ENCODE measurements around the gene FHIT. TPM values are rescaled to one million over a fixed set of nuclear protein-coding genes. Genes with fewer than 3 reads are reported as not detected.

FHIT gene
- total and polyA plus RNA-seq, 4 donors: 2.1 to 14.7 (median 6.6) TPM

DNA sequence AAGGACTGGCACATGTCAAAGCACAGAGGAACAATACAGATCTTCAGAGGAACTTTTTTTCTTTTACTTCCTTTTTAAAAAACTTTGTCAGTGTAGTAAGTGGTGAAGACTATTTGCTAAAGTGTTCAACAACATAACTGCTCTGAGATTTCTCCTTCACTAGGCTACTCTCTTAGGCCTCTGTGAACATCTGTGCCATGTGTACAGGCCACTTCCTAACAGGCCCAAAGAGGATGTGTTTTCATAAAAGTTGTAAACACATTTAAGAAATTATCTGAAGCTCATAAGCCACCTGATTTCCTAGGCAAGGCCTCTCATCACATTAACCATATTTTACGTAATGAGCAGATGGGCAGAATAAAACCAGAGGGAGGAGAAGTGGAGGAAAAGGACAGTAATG is 235.4 kb downstream of the FHIT start:
- Histone ChIP-seq H3K36me3 (ENCODE audit: control insufficient read depth in 4 of 4, insufficient read depth in 3 of 4, low read depth in 1 of 4, low read length in 3 of 4) (no peaks in the 10 kb centered on the region), H3K27me3 (ENCODE audit: control insufficient read depth in 4 of 4, insufficient read depth in 4 of 4, low read length in 3 of 4) (no peaks in the 10 kb centered on the region), H3K27ac (ENCODE audit: low read depth in 1 of 2, low read length in 2 of 2) (no peak overlapping the region), H3K4me3 (ENCODE audit: low read depth in 1 of 3, low read length in 3 of 3) (no peak overlapping the region), H3K4me1 (ENCODE audit: control insufficient read depth in 4 of 4, insufficient read depth in 4 of 4, low read length in 3 of 4) (no peaks in the 10 kb centered on the region), H3K9me3 (ENCODE audit: control insufficient read depth in 4 of 4, low read length in 3 of 4) (no peaks in the 10 kb centered on the region), H3K9ac (ENCODE audit: low read depth in 1 of 2, low read length in 2 of 2) (no peak overlapping the region)
- no peak for DNase-seq (ENCODE audit: low spot score)
- 95% methylated on average over 1 of the region's 1 CpG for WGBS
- TF ChIP-seq TAF1 (conservative IDR thresholded peaks at IDR 0.05): no peak
- no peak for TF ChIP-seq FOXA2 (IDR thresholded peaks at IDR 0.05)
- TF ChIP-seq JUND (IDR thresholded peaks at IDR 0.05): no peak
- TF ChIP-seq, protein P1, sequence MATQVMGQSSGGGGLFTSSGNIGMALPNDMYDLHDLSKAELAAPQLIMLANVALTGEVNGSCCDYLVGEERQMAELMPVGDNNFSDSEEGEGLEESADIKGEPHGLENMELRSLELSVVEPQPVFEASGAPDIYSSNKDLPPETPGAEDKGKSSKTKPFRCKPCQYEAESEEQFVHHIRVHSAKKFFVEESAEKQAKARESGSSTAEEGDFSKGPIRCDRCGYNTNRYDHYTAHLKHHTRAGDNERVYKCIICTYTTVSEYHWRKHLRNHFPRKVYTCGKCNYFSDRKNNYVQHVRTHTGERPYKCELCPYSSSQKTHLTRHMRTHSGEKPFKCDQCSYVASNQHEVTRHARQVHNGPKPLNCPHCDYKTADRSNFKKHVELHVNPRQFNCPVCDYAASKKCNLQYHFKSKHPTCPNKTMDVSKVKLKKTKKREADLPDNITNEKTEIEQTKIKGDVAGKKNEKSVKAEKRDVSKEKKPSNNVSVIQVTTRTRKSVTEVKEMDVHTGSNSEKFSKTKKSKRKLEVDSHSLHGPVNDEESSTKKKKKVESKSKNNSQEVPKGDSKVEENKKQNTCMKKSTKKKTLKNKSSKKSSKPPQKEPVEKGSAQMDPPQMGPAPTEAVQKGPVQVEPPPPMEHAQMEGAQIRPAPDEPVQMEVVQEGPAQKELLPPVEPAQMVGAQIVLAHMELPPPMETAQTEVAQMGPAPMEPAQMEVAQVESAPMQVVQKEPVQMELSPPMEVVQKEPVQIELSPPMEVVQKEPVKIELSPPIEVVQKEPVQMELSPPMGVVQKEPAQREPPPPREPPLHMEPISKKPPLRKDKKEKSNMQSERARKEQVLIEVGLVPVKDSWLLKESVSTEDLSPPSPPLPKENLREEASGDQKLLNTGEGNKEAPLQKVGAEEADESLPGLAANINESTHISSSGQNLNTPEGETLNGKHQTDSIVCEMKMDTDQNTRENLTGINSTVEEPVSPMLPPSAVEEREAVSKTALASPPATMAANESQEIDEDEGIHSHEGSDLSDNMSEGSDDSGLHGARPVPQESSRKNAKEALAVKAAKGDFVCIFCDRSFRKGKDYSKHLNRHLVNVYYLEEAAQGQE (IDR thresholded peaks at IDR 0.05): no peak

DNA sequence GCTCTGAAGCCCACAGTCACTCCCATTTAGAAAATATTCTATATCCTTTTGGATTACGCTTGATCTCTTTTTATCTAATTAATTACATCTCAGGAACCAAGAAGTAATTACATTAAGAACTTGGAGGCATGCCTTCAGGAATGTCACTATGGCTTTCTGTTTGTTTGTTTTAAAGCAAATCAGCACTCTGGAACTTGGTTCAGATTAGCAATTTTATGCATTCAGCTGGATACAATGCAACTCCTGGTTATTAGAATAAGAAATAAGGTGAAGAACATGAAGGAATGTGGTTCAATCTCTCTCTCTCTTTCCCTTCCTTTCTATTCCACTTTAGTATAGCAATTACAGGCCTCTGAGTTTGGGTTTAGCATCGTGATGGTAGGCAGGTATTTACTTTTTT is 235.8 kb downstream of the FHIT start:
- Histone ChIP-seq H3K9me3 (ENCODE audit: control insufficient read depth in 4 of 4, low read length in 3 of 4) (no peaks in the 10 kb centered on the region), H3K27me3 (ENCODE audit: control insufficient read depth in 4 of 4, insufficient read depth in 4 of 4, low read length in 3 of 4) (no peaks in the 10 kb centered on the region), H3K4me1 (ENCODE audit: control insufficient read depth in 4 of 4, insufficient read depth in 4 of 4, low read length in 3 of 4) (no peaks in the 10 kb centered on the region), H3K27ac (ENCODE audit: low read depth in 1 of 2, low read length in 2 of 2) (no peak overlapping the region), H3K36me3 (ENCODE audit: control insufficient read depth in 4 of 4, insufficient read depth in 3 of 4, low read depth in 1 of 4, low read length in 3 of 4) (no peaks in the 10 kb centered on the region), H3K9ac (ENCODE audit: low read depth in 1 of 2, low read length in 2 of 2) (no peak overlapping the region), H3K4me3 (ENCODE audit: low read depth in 1 of 3, low read length in 3 of 3) (no peak overlapping the region)
- TF ChIP-seq, protein P1 (IDR thresholded peaks at IDR 0.05): no peak
- TF ChIP-seq FOXA2 (IDR thresholded peaks at IDR 0.05): no peak
- no peak for TF ChIP-seq FOXA1 (IDR thresholded peaks at IDR 0.05)
- TF ChIP-seq, protein P2, sequence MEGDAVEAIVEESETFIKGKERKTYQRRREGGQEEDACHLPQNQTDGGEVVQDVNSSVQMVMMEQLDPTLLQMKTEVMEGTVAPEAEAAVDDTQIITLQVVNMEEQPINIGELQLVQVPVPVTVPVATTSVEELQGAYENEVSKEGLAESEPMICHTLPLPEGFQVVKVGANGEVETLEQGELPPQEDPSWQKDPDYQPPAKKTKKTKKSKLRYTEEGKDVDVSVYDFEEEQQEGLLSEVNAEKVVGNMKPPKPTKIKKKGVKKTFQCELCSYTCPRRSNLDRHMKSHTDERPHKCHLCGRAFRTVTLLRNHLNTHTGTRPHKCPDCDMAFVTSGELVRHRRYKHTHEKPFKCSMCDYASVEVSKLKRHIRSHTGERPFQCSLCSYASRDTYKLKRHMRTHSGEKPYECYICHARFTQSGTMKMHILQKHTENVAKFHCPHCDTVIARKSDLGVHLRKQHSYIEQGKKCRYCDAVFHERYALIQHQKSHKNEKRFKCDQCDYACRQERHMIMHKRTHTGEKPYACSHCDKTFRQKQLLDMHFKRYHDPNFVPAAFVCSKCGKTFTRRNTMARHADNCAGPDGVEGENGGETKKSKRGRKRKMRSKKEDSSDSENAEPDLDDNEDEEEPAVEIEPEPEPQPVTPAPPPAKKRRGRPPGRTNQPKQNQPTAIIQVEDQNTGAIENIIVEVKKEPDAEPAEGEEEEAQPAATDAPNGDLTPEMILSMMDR (IDR thresholded peaks at IDR 0.05; ENCODE audit: low read depth, low read length, missing input control): no peak
- no peak for TF ChIP-seq JUND (IDR thresholded peaks at IDR 0.05)
- no peak for TF ChIP-seq YY1 (IDR thresholded peaks at IDR 0.05)
- TF ChIP-seq NR2F2 (IDR thresholded peaks at IDR 0.05): no peak
- TF ChIP-seq SP1 (IDR thresholded peaks at IDR 0.05): no peak
- TF ChIP-seq RXRA (IDR thresholded peaks at IDR 0.05): no peak
- TF ChIP-seq GABPA (IDR thresholded peaks at IDR 0.05 in 1 of 2, conservative IDR thresholded peaks at IDR 0.05 in 1 of 2): no peak
- TF ChIP-seq HNF4G (IDR thresholded peaks at IDR 0.05): no peak
- no peak for TF ChIP-seq HNF4A (conservative IDR thresholded peaks at IDR 0.05)
- TF ChIP-seq, protein P3, sequence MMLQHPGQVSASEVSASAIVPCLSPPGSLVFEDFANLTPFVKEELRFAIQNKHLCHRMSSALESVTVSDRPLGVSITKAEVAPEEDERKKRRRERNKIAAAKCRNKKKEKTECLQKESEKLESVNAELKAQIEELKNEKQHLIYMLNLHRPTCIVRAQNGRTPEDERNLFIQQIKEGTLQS (IDR thresholded peaks at IDR 0.05): no peak
- no peak for TF ChIP-seq RAD21 (IDR thresholded peaks at IDR 0.05)
- no peak for TF ChIP-seq TAF1 (conservative IDR thresholded peaks at IDR 0.05)
- no peak for TF ChIP-seq EGR1 (IDR thresholded peaks at IDR 0.05; ENCODE audit: low read depth in 2 of 2)
- DNase-seq (ENCODE audit: low spot score): no peak
- 89% methylated on average over 2 of the region's 2 CpGs for WGBS

All from liver (tissue), 9 donors.